GM12878 (cell line): ENCODE data around the gene ACTR8. TPM values are rescaled to one million over a fixed set of nuclear protein-coding genes. Genes with fewer than 3 reads are reported as not detected.

ENCODE experiments used
- ATAC-seq: fragments of 200-7000 bp; cut with Tn5 transposase; 3 replicates; pipeline ENCODE4 v1.9.1; 2020; ENCODE audit warnings: mild to moderate bottlenecking, moderate library complexity
- BruUV-seq: library from RNA; stranded (reverse); fragments of 400-500 nt; replicated peaks from 2 replicates; lab custom pipeline; 2021; lab: Mats Ljungman, UMichigan
- CTCF ChIA-PET: fragments of 300-600 bp; sonication (Branson Sonifier 250); formaldehyde crosslinking; extraction: SDS; loops from one replicate; lab custom pipeline; 2021; ENCODE audit warnings: inconsistent platforms; lab: Yijun Ruan, JAX
- POLR2A ChIA-PET: fragments of 350-600 bp; formaldehyde crosslinking; extraction: SDS; loops from one replicate; lab custom pipeline; 2021; ENCODE audit warnings: inconsistent platforms; lab: Charles Lee
- RAD21 ChIA-PET: fragments of 300-600 bp; sonication (Branson Sonifier 250); formaldehyde crosslinking; loops from one replicate; lab custom pipeline; 2023; ENCODE audit warnings: antibody characterized with exemption; ENCODE audit not compliant: unreplicated experiment; lab: Charles Lee
- SMC1A ChIA-PET: fragments of 300-600 bp; sonication (Branson Sonifier 250); formaldehyde crosslinking; loops from one replicate; lab custom pipeline; 2023; ENCODE audit not compliant: unreplicated experiment, uncharacterized antibody; lab: Charles Lee
- DNase-seq: peaks from one replicate; pipeline ENCODE4 v3.0.0-alpha.2; 2011; ENCODE audit warnings: low read depth, low spot score
- FAIRE-seq: peaks from 3 replicates; lab custom pipeline; 2011; peaks lifted over from hg19 to GRCh38; lab: Jason Lieb, UNC
- H2AFZ ChIP-seq: 2 replicates; pipeline ENCODE4 v1.6.0; 2011; ENCODE audit warnings: low read depth, low read length, control low read depth; ENCODE audit not compliant: control insufficient read depth
- H3K27ac ChIP-seq: 2 replicates; pipeline ENCODE4 v1.5.1; 2011; ENCODE audit warnings: control low read depth; ENCODE audit not compliant: control insufficient read depth, insufficient read depth
- H3K27me3 ChIP-seq, 2 experiments: replicated peaks in 1 of 2; 2 replicates each; pipeline versions ENCODE4 v1.6.0 to v1.6.1; 2011; ENCODE audit warnings: low read length in 1 of 2; ENCODE audit not compliant: control insufficient read depth in 2 of 2, insufficient read depth in 2 of 2
- H3K36me3 ChIP-seq, 2 experiments: 2 replicates each; pipeline ENCODE4 v1.5.1; 2011; ENCODE audit warnings: low read length in 1 of 2; ENCODE audit not compliant: control insufficient read depth in 2 of 2, insufficient read depth in 2 of 2
- H3K4me1 ChIP-seq: 2 replicates; pipeline ENCODE4 v1.6.1; 2011; ENCODE audit warnings: mild to moderate bottlenecking, low read length, moderate library complexity, mixed read lengths; ENCODE audit not compliant: control insufficient read depth, insufficient read depth
- H3K4me2 ChIP-seq: 2 replicates; pipeline ENCODE4 v1.6.0; 2011; ENCODE audit warnings: control low read depth; ENCODE audit not compliant: control insufficient read depth, insufficient read depth
- H3K4me3 ChIP-seq: fragments of 200-600 bp; sonication (generic); 2 replicates; pipeline ENCODE4 v1.5.1; 2016
- H3K79me2 ChIP-seq: 2 replicates; pipeline ENCODE4 v1.6.0; 2011; ENCODE audit warnings: low read length; ENCODE audit not compliant: control insufficient read depth, insufficient read depth
- H3K9ac ChIP-seq: 2 replicates; pipeline ENCODE4 v1.8.0; 2011; ENCODE audit warnings: low read length, control low read depth, mixed read lengths; ENCODE audit not compliant: control insufficient read depth, insufficient read depth
- H3K9me3 ChIP-seq: replicated peaks from 3 replicates; pipeline ENCODE4 v1.5.1; 2011; ENCODE audit warnings: mild to moderate bottlenecking, low read length; ENCODE audit not compliant: control insufficient read depth, insufficient read depth
- H4K20me1 ChIP-seq: 2 replicates; pipeline ENCODE4 v1.6.0; 2011; ENCODE audit not compliant: control insufficient read depth, insufficient read depth
- CEBPB ChIP-seq, 2 experiments: fragments of 150-350 bp in 1 of 2; IDR thresholded peaks; 2 replicates each; pipeline ENCODE4 v1.6.1; 2012 to 2014; ENCODE audit warnings: low read depth in 2 of 2, low read length in 2 of 2, borderline replicate concordance in 1 of 2, inconsistent platforms in 1 of 2
- CTCF ChIP-seq, 3 experiments: IDR thresholded peaks in 2 of 3; conservative IDR thresholded peaks in 1 of 3; 2 replicates each; pipeline ENCODE4 v1.5.1; 2011; ENCODE audit warnings: low read depth in 3 of 3, low read length in 3 of 3, mild to moderate bottlenecking in 3 of 3, control low read depth in 2 of 3, moderate library complexity in 2 of 3, inconsistent platforms in 1 of 3, mixed read lengths in 1 of 3; ENCODE audit not compliant: control insufficient read depth in 2 of 3, insufficient read depth in 1 of 3; ENCODE audit errors: extremely low read depth in 1 of 3
- MYB ChIP-seq: fragments of 150-350 bp; IDR thresholded peaks from 2 replicates; pipeline ENCODE4 v1.6.1; 2014; ENCODE audit warnings: mild to moderate bottlenecking, low read depth, low read length, borderline replicate concordance
- NFIC ChIP-seq: IDR thresholded peaks from 2 replicates; pipeline ENCODE4 v1.6.1; 2012; ENCODE audit warnings: low read depth, mild to moderate bottlenecking, inconsistent platforms, low read length, moderate library complexity
- RCOR1 ChIP-seq: conservative IDR thresholded peaks from 2 replicates; pipeline ENCODE4 v1.6.1; 2012; ENCODE audit warnings: low read depth, low read length, improper control_type of control experiment
- TCF12 ChIP-seq: IDR thresholded peaks from 2 replicates; pipeline ENCODE4 v1.6.1; 2011; ENCODE audit warnings: low read depth, mild to moderate bottlenecking, low read length
- WGBS: methylation state at CpG from one replicate; pipeline ENCODE4 v1.1.6; 2016; ENCODE audit warnings: low lambda C conversion rate; ENCODE audit not compliant: insufficient replicate concordance, insufficient coverage; ENCODE audit errors: missing lambda C conversion rate; 5-methylcytosine and 5-hydroxymethylcytosine counted together
- in situ Hi-C: fragments of 300-500 bp; cut with MboI; formaldehyde crosslinking; loops from 9 replicates; pipeline ENCODE4 v1.14.3; 2018; ENCODE audit warnings: mixed read lengths
- intact Hi-C: fragments of 100-400 bp; cut with micrococcal nuclease; formaldehyde crosslinking; loops from one replicate; pipeline ENCODE4 v1.14.2; 2022; ENCODE audit not compliant: unreplicated experiment
- polyA plus RNA-seq, 11 experiments: library from polyadenylated mRNA; depleted of rRNA in 4 of 11; unstranded in 6 of 11; stranded (reverse) in 5 of 11; fragments of >200 nt; fragmentation: Nextera tagmentation in 4 of 11; fragmentation: Illumina TruSeq in 1 of 11; extraction: Ambion mirVana in 4 of 11; extraction: Trizol in 1 of 11; gene quantifications; 1 replicate in 1 of 11; 2 replicates in 10 of 11; pipeline versions ENCODE4 v1.2.1 to v1.2.3, GENCODE V29; 2011 to 2016; ENCODE audit warnings: inconsistent platforms in 2 of 11, missing spikeins in 2 of 11, low read depth in 1 of 11
- total RNA-seq, 4 experiments: library from RNA; depleted of rRNA in 3 of 4; stranded (reverse); fragments of >200 nt in 3 of 4; fragmentation: Illumina TruSeq in 1 of 4; extraction: Trizol in 1 of 4; gene quantifications; 2 replicates each; pipeline versions ENCODE4 v1.2.1 to v1.2.3, GENCODE V29; 2013 to 2021

Gene ACTR8
- total and polyA plus RNA-seq, 10 of the 15 experiments (the other 5 are each of a cell fraction or from before 2014, with no cell fraction given), result 5.3 to 35.7 (median 26.4) TPM

- FAIRE-seq (no peak), DNase-seq (no peak), ATAC-seq (no peak)
- RAD21 ChIA-PET, result no interaction called here
- Histone ChIP-seq H3K27ac (no peak overlapping the region), H3K4me2 (no peak overlapping the region), H3K4me3 (no peak overlapping the region), H3K27me3 (no peaks in the 10 kb centered on the region), H3K9me3 (no peaks in the 10 kb centered on the region), H3K79me2 (no peaks in the 10 kb centered on the region), H3K4me1 (no peaks in the 10 kb centered on the region), H3K9ac (no peak overlapping the region), H4K20me1 (no peaks in the 10 kb centered on the region), H3K36me3 (no peaks in the 10 kb centered on the region), H2AFZ (no peak overlapping the region)
- CTCF ChIA-PET, result interaction anchor here (0.9 to 2.4 kb wide), 2 partner anchors 13 to 101 kb away, joined by 3 to 8 read pairs; no protein-coding TSS in a partner anchor
- SMC1A ChIA-PET, result no interaction called here
- 51% methylated on average over 6 of the region's 6 CpGs for WGBS
- BruUV-seq, result no TSS peak
- in situ Hi-C loops, result no loop called here
- POLR2A ChIA-PET, result no interaction called here
- TF ChIP-seq NFIC (no peak), RCOR1 (no peak), MYB (no peak), TCF12 (no peak), CEBPB (IDR thresholded peaks at IDR 0.05; ENCODE audit: borderline replicate concordance in 1 of 2, low read depth in 2 of 2, low read length in 2 of 2) (no peak), CTCF (IDR thresholded peaks at IDR 0.05 in 2 of 3, conservative IDR thresholded peaks at IDR 0.05 in 1 of 3; ENCODE audit: control insufficient read depth in 2 of 3, extremely low read depth in 1 of 3, insufficient read depth in 1 of 3, low read depth in 3 of 3, low read length in 3 of 3) (no peak)
- intact Hi-C loops, result no loop called here
Observed at GRCh38 chr3:53830944-53831343, 51.0 kb downstream of the ACTR8 start.
